ENCODE measurements around the gene DYNLT5. TPM values are rescaled to one million over a fixed set of nuclear protein-coding genes. Genes with fewer than 3 reads are reported as not detected.
A peak's percentile ranks its signal among the peaks of the same experiment; 100 is the strongest.

Gene DYNLT5
- total RNA-seq, 1 experiment from 2014 or later: not detected

- no peak overlapping the region for H3K4me2 ChIP-seq (ENCODE audit: low read length)
- no peaks in the 10 kb centered on the region for H3K79me2 ChIP-seq (ENCODE audit: insufficient read depth, low read length)
- no peaks in the 10 kb centered on the region for H3K9me3 ChIP-seq (ENCODE audit: control insufficient read depth in 1 of 2, insufficient read depth in 1 of 2, low read depth in 1 of 2, low read length in 2 of 2)
- no peaks in the 10 kb centered on the region for H3K4me1 ChIP-seq (ENCODE audit: control insufficient read depth in 1 of 2, insufficient read depth in 2 of 2, low read length in 2 of 2)
- RAD21 ChIA-PET (ENCODE audit: low non-redundant PET in 1 of 2, low total read pairs in 2 of 2, uncharacterized antibody in 2 of 2, unreplicated experiment in 2 of 2): no interaction called here
- ATAC-seq: peak; percentile 69
- no peak overlapping the region for H3K27ac ChIP-seq (ENCODE audit: low read depth, low read length)
- H2AFZ ChIP-seq (ENCODE audit: low read depth, low read length, poor library complexity, severe bottlenecking): peak overlapping the region; percentile 42
- H4K20me1 ChIP-seq (ENCODE audit: insufficient read depth): no peaks in the 10 kb centered on the region
- CTCF ChIA-PET: interaction anchor here (1.4 to 1.5 kb wide), 2 partner anchors 14 to 208 kb away, joined by 3 to 7 read pairs; no protein-coding TSS in a partner anchor
- no peaks in the 10 kb centered on the region for H3K27me3 ChIP-seq (ENCODE audit: insufficient read depth, low read length)
- no peak for DNase-seq (ENCODE audit: low read depth, low spot score)
- H3K9me2 ChIP-seq (ENCODE audit: insufficient read depth): no peaks in the 10 kb centered on the region
- H3K4me3 ChIP-seq (replicated peaks in 1 of 2; ENCODE audit: low read depth in 1 of 2, low read length in 2 of 2): no peak overlapping the region
- TF ChIP-seq RAD21 (IDR thresholded peaks at IDR 0.05; ENCODE audit: low read depth): peak; percentile 62
- TF ChIP-seq CTCF (IDR thresholded peaks at IDR 0.05 in 2 of 3, conservative IDR thresholded peaks at IDR 0.05 in 1 of 3; ENCODE audit: borderline replicate concordance in 1 of 3, insufficient read depth in 1 of 3, low read depth in 2 of 3, low read length in 2 of 3): peak; percentile 18 to 33 (median 18); a peak in 2 of 6 replicates
- no peak for TF ChIP-seq ATF3 (IDR thresholded peaks at IDR 0.05)
- intact Hi-C loops (cut with micrococcal nuclease): no loop called here
- no peaks in the 10 kb centered on the region for H3K36me3 ChIP-seq (ENCODE audit: control insufficient read depth in 1 of 2, insufficient read depth in 2 of 2, low read length in 2 of 2)
- H3K9ac ChIP-seq (ENCODE audit: low read length): no peak overlapping the region
- BruUV-seq (replicated peaks): no TSS peak
- POLR2A ChIA-PET: no interaction called here
Observed at GRCh38 chr1:66711420-66711819, 40.8 kb upstream of the DYNLT5 start.

GRCh38 chr1:66712839-66713238 is 39.4 kb upstream of the DYNLT5 start:
- Histone ChIP-seq H3K79me2 (ENCODE audit: insufficient read depth, low read length) (no peaks in the 10 kb centered on the region), H3K9ac (ENCODE audit: low read length) (no peak overlapping the region), H3K27ac (ENCODE audit: low read depth, low read length) (no peak overlapping the region), H3K27me3 (ENCODE audit: insufficient read depth, low read length) (no peaks in the 10 kb centered on the region), H3K4me2 (ENCODE audit: low read length) (no peak overlapping the region), H3K4me1 (ENCODE audit: control insufficient read depth in 1 of 2, insufficient read depth in 2 of 2, low read length in 2 of 2) (no peaks in the 10 kb centered on the region), H4K20me1 (ENCODE audit: insufficient read depth) (no peaks in the 10 kb centered on the region), H2AFZ (ENCODE audit: low read depth, low read length, poor library complexity, severe bottlenecking) (peak overlapping the region; percentile 28), H3K9me3 (ENCODE audit: control insufficient read depth in 1 of 2, insufficient read depth in 1 of 2, low read depth in 1 of 2, low read length in 2 of 2) (no peaks in the 10 kb centered on the region), H3K9me2 (ENCODE audit: insufficient read depth) (no peaks in the 10 kb centered on the region), H3K4me3 (replicated peaks in 1 of 2; ENCODE audit: low read depth in 1 of 2, low read length in 2 of 2) (no peak overlapping the region), H3K36me3 (ENCODE audit: control insufficient read depth in 1 of 2, insufficient read depth in 2 of 2, low read length in 2 of 2) (no peaks in the 10 kb centered on the region)
- DNase-seq (ENCODE audit: low read depth, low spot score) (no peak), ATAC-seq (no peak)
- ChIA-PET CTCF (no interaction called here), POLR2A (no interaction called here), RAD21 (ENCODE audit: low non-redundant PET in 1 of 2, low total read pairs in 2 of 2, uncharacterized antibody in 2 of 2, unreplicated experiment in 2 of 2) (no interaction called here)
- no TSS peak for BruUV-seq (replicated peaks)
- intact Hi-C loops (cut with micrococcal nuclease): no loop called here
- TF ChIP-seq CBX3 (IDR thresholded peaks at IDR 0.05; ENCODE audit: low read depth): no peak
- no peak for TF ChIP-seq TCF7L2 (IDR thresholded peaks at IDR 0.05; ENCODE audit: borderline replicate concordance, extremely low read depth, insufficient read depth, insufficient read length)
- TF ChIP-seq ELF1 (IDR thresholded peaks at IDR 0.05; ENCODE audit: borderline replicate concordance, low read depth): no peak
- no peak for TF ChIP-seq FOSL1 (IDR thresholded peaks at IDR 0.05; ENCODE audit: low read depth)
- TF ChIP-seq SP1 (IDR thresholded peaks at IDR 0.05; ENCODE audit: low read depth): no peak
- no peak for TF ChIP-seq JUND (IDR thresholded peaks at IDR 0.05)
- TF ChIP-seq ZBTB33 (IDR thresholded peaks at IDR 0.05; ENCODE audit: extremely low read depth, insufficient replicate concordance, low read length): no peak
- no peak for TF ChIP-seq ATF3 (IDR thresholded peaks at IDR 0.05)
- TF ChIP-seq SIN3A (IDR thresholded peaks at IDR 0.05; ENCODE audit: low read depth): no peak
- TF ChIP-seq EZH2phosphoT487 (IDR thresholded peaks at IDR 0.05; ENCODE audit: borderline replicate concordance): no peak
- TF ChIP-seq YY1 (IDR thresholded peaks at IDR 0.05; ENCODE audit: extremely low read depth, insufficient replicate concordance, low read depth, low read length): no peak
- TF ChIP-seq CEBPB (IDR thresholded peaks at IDR 0.05; ENCODE audit: low read depth): no peak

All from HCT116 (cell line).